ENCODE results near the gene SPATA31E1.
"Not testable (repeated sequence)": the region's sequence is repeated elsewhere in the genome, so short reads cannot be mapped to it uniquely, and the experiment has no call there.

Gene SPATA31E1

GRCh38 chr9:87909310-87910041 is 26.8 kb downstream of the SPATA31E1 start:
- no peaks in the 10 kb centered on the region for H3K4me1 Mint-ChIP-seq
- no peak for TF ChIP-seq CTCF (IDR thresholded peaks at IDR 0.05; ENCODE audit: unreplicated experiment in 3 of 3)
- H3K36me3 Mint-ChIP-seq (ENCODE audit: low read depth), result no peaks in the 10 kb centered on the region
- H3K9me3 Mint-ChIP-seq, result no peaks in the 10 kb centered on the region
- no peaks in the 10 kb centered on the region for H3K27me3 Mint-ChIP-seq (ENCODE audit: low read depth)
- H3K4me3 Mint-ChIP-seq, result no peak overlapping the region
- no peak overlapping the region for H3K27ac Mint-ChIP-seq

- no peak overlapping the region for H3K4me3 Mint-ChIP-seq
- no peaks in the 10 kb centered on the region for H3K4me1 Mint-ChIP-seq
- H3K9me3 Mint-ChIP-seq, result no peaks in the 10 kb centered on the region
- H3K36me3 Mint-ChIP-seq (ENCODE audit: low read depth), result no peaks in the 10 kb centered on the region
- H3K27ac Mint-ChIP-seq, result no peak overlapping the region
- no peak for TF ChIP-seq CTCF (IDR thresholded peaks at IDR 0.05; ENCODE audit: unreplicated experiment in 3 of 3)
- H3K27me3 Mint-ChIP-seq (ENCODE audit: low read depth), result no peaks in the 10 kb centered on the region
Measured at GRCh38 chr9:87910821-87911220, 28.1 kb downstream of the SPATA31E1 start.

- not testable (repeated sequence) for H3K36me3 Mint-ChIP-seq (ENCODE audit: low read depth); H3K9me3 Mint-ChIP-seq; H3K4me3 Mint-ChIP-seq; H3K27ac Mint-ChIP-seq; H3K27me3 Mint-ChIP-seq (ENCODE audit: low read depth); H3K4me1 Mint-ChIP-seq
Measured at GRCh38 chr9:87917662-87918061, 35.0 kb downstream of the SPATA31E1 start, which contains the start of gene SPATA31C1. TSS of gene SPATA31C1 (plus strand) at chr9:87917962.

- H3K27ac Mint-ChIP-seq; H3K4me3 Mint-ChIP-seq; H3K36me3 Mint-ChIP-seq (ENCODE audit: low read depth); H3K9me3 Mint-ChIP-seq; H3K27me3 Mint-ChIP-seq (ENCODE audit: low read depth); H3K4me1 Mint-ChIP-seq: not testable (repeated sequence)
Measured at GRCh38 chr9:87919013-87919412, 36.3 kb downstream of the SPATA31E1 start.

- H3K4me3 Mint-ChIP-seq; H3K36me3 Mint-ChIP-seq (ENCODE audit: low read depth); H3K4me1 Mint-ChIP-seq; H3K27me3 Mint-ChIP-seq (ENCODE audit: low read depth); H3K9me3 Mint-ChIP-seq; H3K27ac Mint-ChIP-seq: not testable (repeated sequence)
Measured at GRCh38 chr9:87921561-87921960, 38.9 kb downstream of the SPATA31E1 start.

- H3K36me3 Mint-ChIP-seq (ENCODE audit: low read depth); H3K27me3 Mint-ChIP-seq (ENCODE audit: low read depth); H3K27ac Mint-ChIP-seq; H3K4me3 Mint-ChIP-seq; H3K4me1 Mint-ChIP-seq; H3K9me3 Mint-ChIP-seq: not testable (repeated sequence)
Measured at GRCh38 chr9:87923012-87923411, 40.3 kb downstream of the SPATA31E1 start.

GRCh38 chr9:87924851-87925250 is 42.2 kb downstream of the SPATA31E1 start:
- not testable (repeated sequence) for H3K27me3 Mint-ChIP-seq (ENCODE audit: low read depth); H3K36me3 Mint-ChIP-seq (ENCODE audit: low read depth); H3K4me3 Mint-ChIP-seq; H3K9me3 Mint-ChIP-seq; H3K4me1 Mint-ChIP-seq; H3K27ac Mint-ChIP-seq

GRCh38 chr9:87929152-87929551 is 46.5 kb downstream of the SPATA31E1 start:
- not testable (repeated sequence) for H3K27me3 Mint-ChIP-seq (ENCODE audit: low read depth); H3K27ac Mint-ChIP-seq; H3K9me3 Mint-ChIP-seq; H3K4me1 Mint-ChIP-seq; H3K36me3 Mint-ChIP-seq (ENCODE audit: low read depth); H3K4me3 Mint-ChIP-seq

GRCh38 chr9:87934444-87934843 is 51.8 kb downstream of the SPATA31E1 start:
- not testable (repeated sequence) for H3K4me3 Mint-ChIP-seq; H3K27ac Mint-ChIP-seq; H3K27me3 Mint-ChIP-seq (ENCODE audit: low read depth); H3K4me1 Mint-ChIP-seq; H3K36me3 Mint-ChIP-seq (ENCODE audit: low read depth); H3K9me3 Mint-ChIP-seq

GRCh38 chr9:87937352-87937751 is 54.7 kb downstream of the SPATA31E1 start:
- not testable (repeated sequence) for H3K27ac Mint-ChIP-seq; H3K36me3 Mint-ChIP-seq (ENCODE audit: low read depth); H3K4me1 Mint-ChIP-seq; H3K4me3 Mint-ChIP-seq; H3K9me3 Mint-ChIP-seq; H3K27me3 Mint-ChIP-seq (ENCODE audit: low read depth)

- not testable (repeated sequence) for H3K36me3 Mint-ChIP-seq (ENCODE audit: low read depth)
Measured at GRCh38 chr9:87937918-87938317, 55.2 kb downstream of the SPATA31E1 start.

GRCh38 chr9:87938336-87938735 is 55.7 kb downstream of the SPATA31E1 start:
- H3K36me3 Mint-ChIP-seq (ENCODE audit: low read depth); H3K9me3 Mint-ChIP-seq; H3K27ac Mint-ChIP-seq; H3K4me3 Mint-ChIP-seq; H3K27me3 Mint-ChIP-seq (ENCODE audit: low read depth); H3K4me1 Mint-ChIP-seq: not testable (repeated sequence)

More at GRCh38 chr9:87937918-87938317, 55.2 kb downstream of the SPATA31E1 start:
- H3K27me3 Mint-ChIP-seq (ENCODE audit: low read depth); H3K27ac Mint-ChIP-seq; H3K4me3 Mint-ChIP-seq; H3K9me3 Mint-ChIP-seq; H3K4me1 Mint-ChIP-seq: not testable (repeated sequence)

Measured in nephron (organoid).